ENCODE measurements around the gene CELF4.

CELF4 gene

GRCh38 chr18:37453752-37454151, 111.8 kb downstream of the CELF4 start:
- Histone ChIP-seq H3K9me3 (ENCODE audit: control insufficient read depth, low read length) (no peaks in the 10 kb centered on the region), H3K27ac (no peak overlapping the region), H3K4me3 (ENCODE audit: low read depth, low read length) (no peak overlapping the region), H3K9ac (no peak overlapping the region), H3K4me1 (no peaks in the 10 kb centered on the region), H2AFZ (no peak overlapping the region), H3K4me2 (ENCODE audit: low read length) (no peak overlapping the region), H3K36me3 (ENCODE audit: control insufficient read depth, insufficient read depth, low read length) (no peaks in the 10 kb centered on the region), H3K27me3 (ENCODE audit: control insufficient read depth, insufficient read depth, low read length) (no peaks in the 10 kb centered on the region), H3K79me2 (no peaks in the 10 kb centered on the region)
- TF ChIP-seq CTCF (IDR thresholded peaks at IDR 0.05) = no peak

GRCh38 chr18:37452682-37453385, 112.8 kb downstream of the CELF4 start:
- H3K9ac ChIP-seq = no peak overlapping the region
- H3K4me2 ChIP-seq (ENCODE audit: low read length) = no peak overlapping the region

GRCh38 chr18:37452015-37452414, 113.6 kb downstream of the CELF4 start:
- Histone ChIP-seq H3K9me3 (ENCODE audit: control insufficient read depth, low read length) (no peaks in the 10 kb centered on the region), H3K27ac (no peak overlapping the region), H3K4me1 (no peaks in the 10 kb centered on the region), H3K4me3 (ENCODE audit: low read depth, low read length) (no peak overlapping the region), H3K79me2 (no peaks in the 10 kb centered on the region), H3K36me3 (ENCODE audit: control insufficient read depth, insufficient read depth, low read length) (no peaks in the 10 kb centered on the region), H2AFZ (no peak overlapping the region), H3K27me3 (ENCODE audit: control insufficient read depth, insufficient read depth, low read length) (no peaks in the 10 kb centered on the region), H3K4me2 (ENCODE audit: low read length) (no peak overlapping the region), H3K9ac (no peak overlapping the region)
- TF ChIP-seq CTCF (IDR thresholded peaks at IDR 0.05) = no peak

More at GRCh38 chr18:37452682-37453385, 112.8 kb downstream of the CELF4 start:
- Histone ChIP-seq H3K27me3 (ENCODE audit: control insufficient read depth, insufficient read depth, low read length) (no peaks in the 10 kb centered on the region), H3K9me3 (ENCODE audit: control insufficient read depth, low read length) (no peaks in the 10 kb centered on the region), H3K27ac (no peak overlapping the region), H3K4me1 (no peaks in the 10 kb centered on the region), H3K4me3 (ENCODE audit: low read depth, low read length) (no peak overlapping the region), H2AFZ (no peak overlapping the region), H3K79me2 (no peaks in the 10 kb centered on the region), H3K36me3 (ENCODE audit: control insufficient read depth, insufficient read depth, low read length) (no peaks in the 10 kb centered on the region)
- TF ChIP-seq CTCF (IDR thresholded peaks at IDR 0.05) = no peak

- H3K27ac ChIP-seq = no peak overlapping the region
- H3K4me2 ChIP-seq (ENCODE audit: low read length) = no peak overlapping the region
- no peak overlapping the region for H3K4me3 ChIP-seq (ENCODE audit: low read depth, low read length)
- H3K4me1 ChIP-seq = no peaks in the 10 kb centered on the region
- no peak for TF ChIP-seq CTCF (IDR thresholded peaks at IDR 0.05)
- H3K36me3 ChIP-seq (ENCODE audit: control insufficient read depth, insufficient read depth, low read length) = no peaks in the 10 kb centered on the region
- H2AFZ ChIP-seq = no peak overlapping the region
- H3K79me2 ChIP-seq = no peaks in the 10 kb centered on the region
- H3K9ac ChIP-seq = no peak overlapping the region
- H3K9me3 ChIP-seq (ENCODE audit: control insufficient read depth, low read length) = no peaks in the 10 kb centered on the region
- H3K27me3 ChIP-seq (ENCODE audit: control insufficient read depth, insufficient read depth, low read length) = no peaks in the 10 kb centered on the region
Measured at GRCh38 chr18:37451239-37451825, 114.3 kb downstream of the CELF4 start.
